Karpas-422 (cell line): Measurements from ENCODE around the gene ACTR1A. TPM values are rescaled to one million over a fixed set of nuclear protein-coding genes. Genes with fewer than 3 reads are reported as not detected.
"Not testable (repeated sequence)": the region's sequence is repeated elsewhere in the genome, so short reads cannot be mapped to it uniquely, and the experiment has no call there.

Source experiments
- DNase-seq: peaks from one replicate; pipeline ENCODE4 v3.0.0-alpha.2; 2015
- H2AFZ ChIP-seq: fragments of 200-600 bp; sonication (generic); 2 replicates; pipeline ENCODE4 v1.6.1; 2014; ENCODE audit warnings: antibody characterized with exemption, low read length, mixed read lengths
- H3K27ac ChIP-seq: fragments of 200-600 bp; sonication (generic); 2 replicates; pipeline ENCODE4 v1.5.1; 2014; ENCODE audit warnings: mild to moderate bottlenecking, low read length, moderate library complexity
- H3K27me3 ChIP-seq: fragments of 200-600 bp; sonication (generic); 2 replicates; pipeline ENCODE4 v1.6.1; 2014; ENCODE audit warnings: low read length, mixed read lengths
- H3K36me3 ChIP-seq: fragments of 200-600 bp; sonication (generic); 2 replicates; pipeline ENCODE4 v1.6.1; 2014; ENCODE audit warnings: low read length, mixed read lengths; ENCODE audit not compliant: insufficient read depth
- H3K4me1 ChIP-seq: fragments of 200-600 bp; sonication (generic); 2 replicates; pipeline ENCODE4 v1.6.1; 2014; ENCODE audit warnings: mild to moderate bottlenecking, low read length, mixed read lengths
- H3K4me2 ChIP-seq: fragments of 200-600 bp; sonication (generic); 2 replicates; pipeline ENCODE4 v1.6.1; 2014; ENCODE audit warnings: low read length, low read depth, mild to moderate bottlenecking; ENCODE audit not compliant: poor library complexity, severe bottlenecking
- H3K4me3 ChIP-seq: fragments of 200-600 bp; sonication (generic); 2 replicates; pipeline ENCODE4 v1.5.1; 2014; ENCODE audit warnings: mild to moderate bottlenecking, antibody characterized with exemption, low read length, mixed read lengths
- H3K79me2 ChIP-seq: fragments of 200-600 bp; sonication (generic); 2 replicates; pipeline ENCODE4 v1.6.1; 2014; ENCODE audit warnings: mild to moderate bottlenecking, low read length, mixed read lengths
- H3K9ac ChIP-seq: fragments of 200-600 bp; sonication (generic); 2 replicates; pipeline ENCODE4 v1.6.0; 2014; ENCODE audit warnings: low read length
- H3K9me2 ChIP-seq: fragments of 200-600 bp; sonication (generic), shearing (Covaris generic); replicated peaks from 2 replicates; pipeline ENCODE4 v1.6.0; 2014; ENCODE audit warnings: mild to moderate bottlenecking, low read length, moderate library complexity; ENCODE audit not compliant: insufficient read depth
- H3K9me3 ChIP-seq: fragments of 300-700, 200-600 bp; sonication (generic); 2 replicates; pipeline ENCODE4 v1.6.1; 2014; ENCODE audit warnings: low read length, mixed read lengths
- H4K20me1 ChIP-seq: fragments of 200-600 bp; sonication (generic); 2 replicates; pipeline ENCODE4 v1.6.1; 2014; ENCODE audit warnings: mild to moderate bottlenecking, antibody characterized with exemption, low read length, low read depth; ENCODE audit not compliant: insufficient read depth
- total RNA-seq: library from RNA; depleted of rRNA; stranded (reverse); fragments of >200 nt; shearing (Covaris generic); gene quantifications from 2 replicates; pipeline ENCODE4 v1.2.3, GENCODE V29; 2014; ENCODE audit warnings: low replicate concordance

Gene ACTR1A
- total RNA-seq, 1 experiment from 2014 or later, result 83.7 TPM

DNA sequence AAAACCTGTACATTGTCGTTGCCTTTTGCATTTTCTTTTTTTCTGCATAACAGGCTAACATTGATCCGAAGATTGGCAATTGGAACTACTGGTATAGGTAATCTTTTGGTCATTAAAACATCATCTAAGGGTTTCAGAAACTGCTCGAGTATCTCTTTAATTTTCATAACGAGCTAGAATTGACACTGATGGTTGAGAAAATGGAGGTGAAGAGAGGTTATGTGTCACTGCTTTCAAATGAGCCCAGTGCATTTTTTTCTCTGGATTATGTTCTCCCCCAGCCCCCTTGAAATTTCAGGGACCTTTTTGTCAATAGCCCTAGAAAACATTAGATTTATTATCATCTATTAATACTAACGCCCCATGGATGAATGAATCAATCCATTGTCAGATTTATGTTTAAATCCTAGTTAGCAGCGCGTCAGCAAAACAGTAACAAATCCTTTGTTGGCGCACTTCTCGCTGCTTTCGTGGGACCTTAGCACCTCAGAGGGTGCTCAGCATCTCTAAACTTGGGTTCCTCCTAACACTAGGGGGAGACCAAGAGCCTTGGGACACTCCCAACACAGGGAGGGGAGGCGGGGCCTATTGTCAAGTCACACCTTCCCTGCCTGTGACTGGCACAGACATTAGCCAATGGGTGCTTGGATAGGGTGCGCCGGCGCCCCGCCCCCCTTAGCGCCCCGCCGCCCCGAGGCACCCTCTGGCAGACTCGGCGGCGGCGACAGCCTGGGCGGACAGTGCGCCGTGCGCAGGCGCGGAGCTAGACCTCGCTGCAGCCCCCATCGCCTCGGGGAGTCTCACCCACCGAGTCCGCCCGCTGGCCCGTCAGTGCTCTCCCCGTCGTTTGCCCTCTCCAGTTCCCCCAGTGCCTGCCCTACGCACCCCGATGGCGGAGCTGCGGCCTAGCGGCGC lies 1.0 kb upstream of the ACTR1A start, which contains the start of gene SUFU:
Gene SUFU, plus strand, starts transcription at position 709 of the 915 bp plus-strand sequence. Its CDS starts 181 bp downstream, at position 890.
- H2AFZ ChIP-seq, result peak within 1 kb of the TSS; percentile 91
- H3K27me3 ChIP-seq, result no peaks in the 10 kb centered on the region
- peak within 1 kb of the TSS; percentile 95 for H3K4me2 ChIP-seq
- peak within 1 kb of the TSS; percentile 58 for H3K27ac ChIP-seq
- peak; percentile 99 for DNase-seq
- H4K20me1 ChIP-seq, result peaks cover 8% of the 10 kb centered on the region; the same call in 1 of the 2 replicates
- H3K36me3 ChIP-seq, result no peaks in the 10 kb centered on the region
- peak within 1 kb of the TSS; percentile 92 for H3K9ac ChIP-seq
- no peaks in the 10 kb centered on the region for H3K9me3 ChIP-seq
- peak within 1 kb of the TSS; percentile 97 for H3K4me3 ChIP-seq
- peaks cover 37% of the 10 kb centered on the region for H3K4me1 ChIP-seq
- peaks cover 74% of the 10 kb centered on the region for H3K79me2 ChIP-seq
- no peaks in the 10 kb centered on the region for H3K9me2 ChIP-seq

DNA sequence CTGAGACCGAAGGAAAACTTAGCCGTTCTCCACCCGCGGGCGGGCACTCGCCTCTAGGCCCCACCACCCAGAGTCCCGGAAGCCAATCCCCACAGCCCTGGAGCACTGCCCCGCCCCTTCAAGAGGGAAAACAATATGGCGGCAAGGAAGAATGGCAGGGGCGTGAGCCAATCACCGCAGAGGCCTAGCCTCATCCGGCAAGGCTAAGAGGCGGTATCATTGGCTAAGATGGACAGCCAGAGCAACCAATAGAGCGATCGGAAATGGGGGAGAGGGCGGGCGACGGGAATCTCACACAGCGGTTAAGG lies 529 bp downstream of the ACTR1A start:
- Histone ChIP-seq H3K27me3 (no peaks in the 10 kb centered on the region), H3K4me2 (peak overlapping the region; percentile 92), H4K20me1 (peaks cover 8% of the 10 kb centered on the region; the same call in 1 of the 2 replicates), H3K4me3 (peak overlapping the region; percentile 83), H3K79me2 (peaks cover 77% of the 10 kb centered on the region), H2AFZ (no peak overlapping the region), H3K9me2 (no peaks in the 10 kb centered on the region), H3K4me1 (peaks cover 37% of the 10 kb centered on the region), H3K27ac (peak overlapping the region; percentile 65; the same call in 1 of the 2 replicates), H3K9ac (peak overlapping the region; percentile 89), H3K9me3 (no peaks in the 10 kb centered on the region), H3K36me3 (no peaks in the 10 kb centered on the region)
- peak; percentile 99 for DNase-seq

DNA sequence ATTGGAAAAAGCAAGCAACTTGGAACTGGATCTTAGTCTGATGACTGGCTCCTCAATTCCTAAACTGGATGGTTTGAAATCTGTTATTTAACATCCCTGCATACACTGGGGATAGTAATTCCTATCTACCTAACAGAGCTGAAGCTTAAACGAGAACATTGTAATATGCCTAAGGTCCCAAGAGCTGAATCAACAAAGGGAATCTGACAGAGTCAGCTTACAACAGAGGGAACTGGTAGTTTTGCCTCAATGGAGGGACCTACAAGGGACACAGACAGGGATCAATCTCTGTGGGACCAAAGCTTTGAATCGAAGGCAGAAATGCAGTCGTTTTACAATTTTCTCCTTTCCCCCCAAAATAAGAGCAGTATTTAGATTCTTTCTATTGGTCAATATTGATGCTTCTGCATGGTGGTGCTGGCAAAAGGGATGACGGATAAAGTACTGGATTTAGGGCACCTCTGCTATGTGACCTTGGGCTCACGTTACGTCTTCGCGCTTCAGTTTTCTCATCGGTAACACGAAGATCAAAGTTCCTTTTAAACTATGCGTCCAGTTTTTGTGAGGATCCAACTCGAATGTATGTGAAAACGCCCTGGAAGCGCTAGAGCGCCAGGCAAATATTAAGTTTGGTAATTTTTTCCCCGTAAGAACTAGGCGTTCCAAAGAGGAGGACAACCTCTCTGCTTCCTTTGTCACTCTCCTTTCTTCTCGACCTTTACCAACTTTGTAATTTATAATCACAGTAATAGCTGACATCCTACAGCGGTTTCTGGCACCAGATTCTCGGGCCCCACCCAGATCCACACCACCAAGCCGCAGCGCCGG lies 1.1 kb downstream of the ACTR1A start:
- Histone ChIP-seq H3K36me3 (0 out of 2 replicates have a peak, but pooled peaks cover 2% of the 10 kb centered on the region), H3K4me3 (peak overlapping the region; percentile 83), H4K20me1 (peaks cover 8% of the 10 kb centered on the region; the same call in 1 of the 2 replicates), H2AFZ (no peak overlapping the region), H3K4me1 (peaks cover 37% of the 10 kb centered on the region), H3K27me3 (no peaks in the 10 kb centered on the region), H3K4me2 (peak overlapping the region; percentile 92), H3K9ac (peak overlapping the region; percentile 76), H3K27ac (no peak overlapping the region), H3K9me3 (no peaks in the 10 kb centered on the region), H3K79me2 (peaks cover 77% of the 10 kb centered on the region), H3K9me2 (no peaks in the 10 kb centered on the region)
- DNase-seq, result peak; percentile 61

DNA sequence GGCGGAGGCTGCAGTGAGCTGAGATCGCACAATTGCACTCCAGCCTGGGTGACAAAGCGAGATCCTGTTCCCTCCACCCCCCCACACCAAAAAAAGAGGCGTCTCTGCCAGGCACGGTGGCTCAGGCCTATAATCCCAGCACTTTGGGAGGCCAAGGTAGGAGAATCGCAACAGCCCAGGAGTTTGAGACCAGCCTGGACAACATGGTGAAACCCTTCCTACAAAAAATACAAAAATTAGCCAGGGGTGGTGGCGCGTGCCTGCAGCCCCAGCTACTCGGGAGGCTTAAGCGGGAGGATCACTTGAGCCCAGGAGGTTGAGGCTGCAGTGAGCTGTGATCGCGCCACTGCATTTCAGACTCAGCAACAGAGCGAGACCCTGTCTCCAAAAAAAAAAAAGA lies 1.8 kb downstream of the ACTR1A start:
- not testable (repeated sequence) for H3K27me3 ChIP-seq, H3K9me3 ChIP-seq, H3K9ac ChIP-seq, H2AFZ ChIP-seq, H4K20me1 ChIP-seq, H3K9me2 ChIP-seq, H3K27ac ChIP-seq, DNase-seq, H3K36me3 ChIP-seq
- peak overlapping the region; percentile 92 for H3K4me2 ChIP-seq
- peaks cover 77% of the 10 kb centered on the region for H3K79me2 ChIP-seq
- H3K4me3 ChIP-seq, result peak overlapping the region; percentile 83
- H3K4me1 ChIP-seq, result peaks cover 36% of the 10 kb centered on the region

DNA sequence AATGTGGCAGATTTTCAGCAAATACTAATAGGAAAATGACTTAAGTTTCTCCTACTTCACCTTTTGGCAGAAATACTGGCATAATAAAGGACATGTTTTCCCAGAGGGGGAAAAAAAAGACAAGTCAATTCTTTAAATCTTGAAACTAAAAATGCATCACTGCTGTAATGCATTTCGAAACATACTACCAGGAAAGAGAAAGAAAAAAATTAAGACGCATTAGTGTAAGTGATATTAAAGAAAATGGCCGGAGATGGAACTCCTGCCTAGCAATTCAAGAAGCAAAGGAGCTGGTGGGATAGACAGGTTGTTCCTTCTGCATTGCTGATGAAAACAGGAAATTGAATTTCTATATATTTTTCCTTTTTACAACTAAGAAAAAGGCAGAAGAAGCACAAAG lies 3.2 kb downstream of the ACTR1A start:
- Histone ChIP-seq H4K20me1 (peaks cover 8% of the 10 kb centered on the region; the same call in 1 of the 2 replicates), H3K9me2 (no peaks in the 10 kb centered on the region), H3K27me3 (no peaks in the 10 kb centered on the region), H3K36me3 (0 out of 2 replicates have a peak, but pooled peaks cover 4% of the 10 kb centered on the region), H3K4me2 (peak overlapping the region; percentile 7), H3K9ac (no peak overlapping the region), H3K9me3 (no peaks in the 10 kb centered on the region), H3K4me3 (no peak overlapping the region), H2AFZ (no peak overlapping the region), H3K79me2 (peaks cover 75% of the 10 kb centered on the region), H3K27ac (no peak overlapping the region), H3K4me1 (peaks cover 26% of the 10 kb centered on the region)
- DNase-seq, result no peak

DNA sequence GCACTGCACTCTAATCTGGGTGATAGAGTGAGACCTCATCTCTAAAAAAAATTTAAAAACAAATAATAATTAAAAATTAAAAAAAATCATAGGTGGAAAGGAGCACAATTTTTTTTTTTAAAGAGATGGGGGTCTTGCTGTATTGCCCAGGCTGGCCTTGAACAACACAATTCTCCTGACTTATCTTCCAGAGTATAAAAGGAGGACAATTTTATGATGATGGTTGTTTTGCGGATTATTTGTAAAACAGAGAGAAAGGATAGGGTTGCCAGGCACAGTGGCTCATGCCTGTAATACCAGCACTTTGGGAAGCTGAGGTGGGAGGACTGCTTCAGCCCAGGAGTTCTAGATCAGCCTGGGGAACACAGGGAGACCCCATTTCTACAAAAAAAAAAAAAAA lies 5.0 kb downstream of the ACTR1A start:
- no peak for DNase-seq
- Histone ChIP-seq H3K9me2 (no peaks in the 10 kb centered on the region), H3K27me3 (no peaks in the 10 kb centered on the region), H3K4me1 (peaks cover 20% of the 10 kb centered on the region), H4K20me1 (peaks cover 16% of the 10 kb centered on the region; the same call in 1 of the 2 replicates), H3K4me2 (no peak overlapping the region), H2AFZ (no peak overlapping the region), H3K27ac (no peak overlapping the region), H3K4me3 (no peak overlapping the region), H3K79me2 (peaks cover 89% of the 10 kb centered on the region), H3K36me3 (0 out of 2 replicates have a peak, but pooled peaks cover 4% of the 10 kb centered on the region), H3K9me3 (no peaks in the 10 kb centered on the region), H3K9ac (no peak overlapping the region)

DNA sequence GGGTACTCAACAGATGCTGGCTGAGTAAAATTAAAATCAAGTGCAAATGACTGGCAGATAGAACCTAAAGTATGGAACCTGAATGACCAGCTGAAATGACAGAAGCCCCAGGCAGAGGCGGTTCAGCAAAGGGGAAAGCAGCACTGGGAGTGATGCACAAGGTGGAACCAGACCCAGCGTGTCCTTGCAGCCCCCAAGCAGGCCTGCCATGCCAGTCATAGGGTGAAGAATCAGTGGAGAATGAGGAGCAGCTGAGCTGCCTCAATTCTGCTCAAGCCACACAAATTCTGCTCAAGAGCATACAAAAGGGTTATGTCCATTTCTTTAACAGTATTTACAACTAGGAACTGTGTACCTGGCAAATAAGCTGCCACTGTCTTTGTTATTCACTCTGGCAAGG lies 8.7 kb downstream of the ACTR1A start:
- H3K27me3 ChIP-seq, result no peaks in the 10 kb centered on the region
- H3K9me3 ChIP-seq, result no peaks in the 10 kb centered on the region
- H3K9ac ChIP-seq, result no peak overlapping the region
- H3K4me3 ChIP-seq, result no peak overlapping the region
- H3K4me1 ChIP-seq, result no peaks in the 10 kb centered on the region
- DNase-seq, result no peak
- H3K79me2 ChIP-seq, result peaks cover 71% of the 10 kb centered on the region
- H3K36me3 ChIP-seq, result peaks cover 10% of the 10 kb centered on the region; the same call in 1 of the 2 replicates
- no peak overlapping the region for H3K27ac ChIP-seq
- no peaks in the 10 kb centered on the region for H3K9me2 ChIP-seq
- H4K20me1 ChIP-seq, result peaks cover 19% of the 10 kb centered on the region; the same call in 1 of the 2 replicates
- no peak overlapping the region for H2AFZ ChIP-seq
- H3K4me2 ChIP-seq, result no peak overlapping the region

DNA sequence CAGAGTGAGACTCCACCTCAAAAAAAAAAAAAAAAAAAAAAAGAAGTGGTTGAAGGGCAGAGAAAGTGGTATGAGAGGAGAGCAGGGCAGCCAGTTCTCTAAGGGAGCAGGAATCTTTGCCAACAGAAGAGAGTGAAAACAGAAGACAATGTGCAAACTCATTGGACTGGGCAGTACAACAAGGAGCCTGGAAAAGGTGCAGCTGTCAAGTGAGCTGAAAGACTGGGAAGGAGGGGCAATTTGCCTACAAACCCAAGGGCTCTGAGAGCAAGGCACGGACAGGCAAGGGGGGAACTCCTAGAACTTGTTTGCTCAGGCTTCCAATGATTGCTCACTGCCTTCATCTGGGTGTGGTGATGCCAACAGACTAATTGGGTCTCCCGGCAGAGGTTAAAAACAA lies 9.5 kb downstream of the ACTR1A start:
- Histone ChIP-seq H3K9me3 (no peaks in the 10 kb centered on the region), H3K9me2 (no peaks in the 10 kb centered on the region), H3K27me3 (no peaks in the 10 kb centered on the region), H2AFZ (no peak overlapping the region), H3K4me1 (no peaks in the 10 kb centered on the region), H3K36me3 (peaks cover 18% of the 10 kb centered on the region), H3K79me2 (peaks cover 63% of the 10 kb centered on the region), H4K20me1 (peaks cover 19% of the 10 kb centered on the region; the same call in 1 of the 2 replicates), H3K4me2 (no peak overlapping the region), H3K27ac (no peak overlapping the region), H3K9ac (no peak overlapping the region), H3K4me3 (no peak overlapping the region)
- no peak for DNase-seq
